Adrenal gland (tissue), 12 donors: ENCODE results near the gene ITPA. TPM values are rescaled to one million over a fixed set of nuclear protein-coding genes. Genes with fewer than 3 reads are reported as not detected.

Source experiments
- DNase-seq, 7 donors: peaks; one replicate each; pipeline ENCODE4 v3.0.0-alpha.2; 2019 to 2020
- H3K27ac ChIP-seq, 5 donors: fragments of 200-600 bp; sonication (generic) in 4 of 5; 1 replicate in 3 of 5; 2 replicates in 2 of 5; pipeline versions ENCODE4 v1.5.1 to v1.8.0; 2016 to 2020; ENCODE audit warnings: mild to moderate bottlenecking in 1 of 5
- H3K27me3 ChIP-seq: fragments of 200-600 bp; 2 replicates; pipeline ENCODE4 v1.8.0; 2021
- H3K36me3 ChIP-seq, 2 donors: fragments of 200-600 bp; replicated peaks in 1 of 2; 1 replicate in 1 of 2; 2 replicates in 1 of 2; pipeline versions ENCODE4 v1.5.1 to v1.8.0; 2018 to 2022
- H3K4me1 ChIP-seq, 2 donors: fragments of 200-600 bp; replicated peaks in 1 of 2; 1 replicate in 1 of 2; 2 replicates in 1 of 2; pipeline versions ENCODE4 v1.5.1 to v1.8.0; 2018 to 2021
- H3K4me3 ChIP-seq, 4 donors: fragments of 200-600 bp; sonication (generic) in 3 of 4; one replicate each; pipeline ENCODE4 v1.5.1; 2016 to 2018
- H3K9me3 ChIP-seq, 3 donors: fragments of 200-600 bp; sonication (generic) in 1 of 3; replicated peaks in 1 of 3; 1 replicate in 2 of 3; 2 replicates in 1 of 3; pipeline versions ENCODE4 v1.5.1 to v1.8.0; 2016 to 2021
- CTCF ChIP-seq, 6 experiments: fragments of 450-650 bp in 4 of 6; fragments of 200-600 bp in 2 of 6; sonication (generic) in 1 of 6; IDR thresholded peaks; 1 replicate in 5 of 6; 2 replicates in 1 of 6; pipeline versions ENCODE4 v1.5.1 to v1.8.0; 2016 to 2021; ENCODE audit warnings: antibody characterized with exemption in 6 of 6, mild to moderate bottlenecking in 2 of 6, moderate library complexity in 1 of 6
- POLR2A ChIP-seq, 2 donors: fragments of 450-650 bp; IDR thresholded peaks; one replicate each; pipeline ENCODE4 v1.6.1; 2017; ENCODE audit warnings: antibody characterized with exemption in 2 of 2, mild to moderate bottlenecking in 2 of 2, moderate library complexity in 1 of 2
- WGBS, 4 donors: extraction: QIAGEN DNeasy Blood & Tissue Kit in 2 of 4; methylation state at CpG; one replicate each; pipeline versions ENCODE4 v1.1.5 to v1.1.7; 2013 to 2017; 5-methylcytosine and 5-hydroxymethylcytosine counted together
- intact Hi-C, 2 donors: fragments of 100-400 bp; cut with DNase I; formaldehyde crosslinking; loops; one replicate each; pipeline versions ENCODE4 v1.14.1 to v1.15.0; 2022 to 2023
- polyA plus RNA-seq, 3 donors: library from polyadenylated mRNA; stranded (reverse); fragments of 200-250 nt in 2 of 3; fragments of 350-450 nt in 1 of 3; fragmentation: Illumina TruSeq in 1 of 3; extraction: RNeasy Lipid Tissue Mini Kit (QIAGEN cat#74804) in 1 of 3; gene quantifications; one replicate each; pipeline ENCODE4 v1.2.3, GENCODE V29; 2013 to 2014
- total RNA-seq, 9 donors: library from RNA; depleted of rRNA in 4 of 9; stranded (reverse); fragments of >200 nt in 4 of 9; fragments of 120-200 nt in 1 of 9; fragmentation: NEBNext Ultra II Directional in 1 of 9; extraction: Animal tissue kit (Norgen Biotek cat#: 25700) in 1 of 9; gene quantifications; one replicate each; pipeline versions ENCODE4 v1.1.0 to v1.2.4, GENCODE V29; 2013 to 2023
- donor health status: healthy with polysubstance abuse.
- donor health status: Bipolar disorder and iron deficiency.
- donor health status: DM: yes; HTN: yes; CAD: no.
- donor health status: DM: no; HTN: no; CAD: no.
- donor health status: DM: no; HTN: no; CAD: no.
- donor health status: DM: yes; HTN: yes; CAD: no.

ITPA gene
- total and polyA plus RNA-seq, 12 donors = 29.3 to 182 (median 62.5) TPM

GRCh38 chr20:3233131-3233990 is 24.1 kb downstream of the ITPA start:
- Histone ChIP-seq H3K36me3 (no peaks in the 10 kb centered on the region), H3K9me3 (no peaks in the 10 kb centered on the region), H3K4me3 (no peak overlapping the region), H3K27ac (no peak overlapping the region), H3K4me1 (peaks cover 5 to 8% of the 10 kb centered on the region in 2 donors), H3K27me3 (no peaks in the 10 kb centered on the region)
- no peak for TF ChIP-seq CTCF (IDR thresholded peaks at IDR 0.05)
- no peak for TF ChIP-seq POLR2A (IDR thresholded peaks at IDR 0.05)
- DNase-seq = no peak
- 86 to 93% (median 90%) methylated on average over 11 to 32 of the region's 32 CpGs for WGBS, 4 donors
- intact Hi-C loops = no loop called here

- TF ChIP-seq CTCF (IDR thresholded peaks at IDR 0.05) = no peak
- no peak for TF ChIP-seq POLR2A (IDR thresholded peaks at IDR 0.05)
- H3K27ac ChIP-seq = no peak overlapping the region
- DNase-seq = no peak
- H3K9me3 ChIP-seq = no peaks in the 10 kb centered on the region
- H3K4me1 ChIP-seq = peaks cover 9 to 12% of the 10 kb centered on the region in 2 donors
- 80 to 96% (median 91%) methylated on average over 1 to 25 of the region's 25 CpGs for WGBS, 4 donors
- H3K36me3 ChIP-seq = no peaks in the 10 kb centered on the region
- no peaks in the 10 kb centered on the region for H3K27me3 ChIP-seq
- intact Hi-C loops = no loop called here
- no peak overlapping the region for H3K4me3 ChIP-seq
Observed at GRCh38 chr20:3233991-3234498, 24.7 kb downstream of the ITPA start.

GRCh38 chr20:3235666-3236324 is 26.5 kb downstream of the ITPA start:
- no peaks in the 10 kb centered on the region for H3K27me3 ChIP-seq
- no peak overlapping the region for H3K27ac ChIP-seq
- H3K9me3 ChIP-seq = no peaks in the 10 kb centered on the region
- no peak for DNase-seq
- TF ChIP-seq CTCF (IDR thresholded peaks at IDR 0.05) = no peak
- TF ChIP-seq POLR2A (IDR thresholded peaks at IDR 0.05) = no peak
- WGBS, 4 donors = 31 to 89% (median 60%) methylated on average over 1 to 4 of the region's 4 CpGs
- no peaks in the 10 kb centered on the region for H3K36me3 ChIP-seq
- intact Hi-C loops = no loop called here
- H3K4me3 ChIP-seq = no peak overlapping the region
- H3K4me1 ChIP-seq = peaks cover 18 to 22% of the 10 kb centered on the region in 2 donors
